NB4 (cell line): Measurements from ENCODE around the gene SARS1.

ENCODE experiments used
- MYC ChIP-seq: IDR thresholded peaks from 2 replicates; pipeline ENCODE4 v1.6.1; 2011; ENCODE audit warnings: low read depth, low read length
- POLR2A ChIP-seq: IDR thresholded peaks from 2 replicates; pipeline ENCODE4 v1.6.1; 2011; ENCODE audit warnings: mild to moderate bottlenecking; ENCODE audit not compliant: insufficient read length; ENCODE audit errors: extremely low read depth
- TF ChIP-seq, protein P1 (sequence below): IDR thresholded peaks from one replicate; pipeline ENCODE4 v1.5.1; 2012; ENCODE audit warnings: low read depth, low read length
- TF ChIP-seq, protein P2 (sequence below): IDR thresholded peaks from 2 replicates; pipeline ENCODE4 v1.6.1; 2011; ENCODE audit warnings: low read depth, low read length

DNA sequence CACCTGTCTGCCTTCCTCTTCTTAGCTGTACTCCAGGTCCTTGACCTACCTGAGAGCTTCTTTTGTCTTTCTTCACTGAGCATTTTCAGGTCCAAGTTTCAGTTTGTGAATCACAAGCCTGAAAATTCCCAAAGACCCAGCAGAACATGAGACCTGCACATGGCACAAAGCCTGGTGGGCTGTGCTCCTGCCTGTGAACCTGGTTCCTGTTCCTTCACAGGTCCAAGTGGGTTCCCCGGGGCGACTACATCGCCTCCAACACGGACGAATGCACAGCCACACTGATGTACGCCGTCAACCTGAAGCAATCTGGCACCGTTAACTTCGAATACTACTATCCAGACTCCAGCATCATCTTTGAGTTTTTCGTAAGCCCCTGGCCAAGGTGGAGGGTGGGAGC lies 42.1 kb upstream of the SARS1 start:
- TF ChIP-seq, protein P1, sequence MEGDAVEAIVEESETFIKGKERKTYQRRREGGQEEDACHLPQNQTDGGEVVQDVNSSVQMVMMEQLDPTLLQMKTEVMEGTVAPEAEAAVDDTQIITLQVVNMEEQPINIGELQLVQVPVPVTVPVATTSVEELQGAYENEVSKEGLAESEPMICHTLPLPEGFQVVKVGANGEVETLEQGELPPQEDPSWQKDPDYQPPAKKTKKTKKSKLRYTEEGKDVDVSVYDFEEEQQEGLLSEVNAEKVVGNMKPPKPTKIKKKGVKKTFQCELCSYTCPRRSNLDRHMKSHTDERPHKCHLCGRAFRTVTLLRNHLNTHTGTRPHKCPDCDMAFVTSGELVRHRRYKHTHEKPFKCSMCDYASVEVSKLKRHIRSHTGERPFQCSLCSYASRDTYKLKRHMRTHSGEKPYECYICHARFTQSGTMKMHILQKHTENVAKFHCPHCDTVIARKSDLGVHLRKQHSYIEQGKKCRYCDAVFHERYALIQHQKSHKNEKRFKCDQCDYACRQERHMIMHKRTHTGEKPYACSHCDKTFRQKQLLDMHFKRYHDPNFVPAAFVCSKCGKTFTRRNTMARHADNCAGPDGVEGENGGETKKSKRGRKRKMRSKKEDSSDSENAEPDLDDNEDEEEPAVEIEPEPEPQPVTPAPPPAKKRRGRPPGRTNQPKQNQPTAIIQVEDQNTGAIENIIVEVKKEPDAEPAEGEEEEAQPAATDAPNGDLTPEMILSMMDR, result no peak
- TF ChIP-seq POLR2A (no peak), MYC (no peak)
- TF ChIP-seq, protein P2, sequence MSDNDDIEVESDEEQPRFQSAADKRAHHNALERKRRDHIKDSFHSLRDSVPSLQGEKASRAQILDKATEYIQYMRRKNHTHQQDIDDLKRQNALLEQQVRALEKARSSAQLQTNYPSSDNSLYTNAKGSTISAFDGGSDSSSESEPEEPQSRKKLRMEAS, result no peak
